ACHN (cell line): ENCODE data around the gene MVD.
"Not testable (repeated sequence)": the region's sequence is repeated elsewhere in the genome, so short reads cannot be mapped to it uniquely, and the experiment has no call there.

Source experiments
- DNase-seq: peaks from one replicate; pipeline ENCODE4 v3.0.0-alpha.2; 2015
- in situ Hi-C: cut with HindIII; loops from 2 replicates; pipeline ENCODE4 v1.10.0; 2017; ENCODE audit warnings: low sequenced_read_pairs, low pct_ligation_motif_present, low pct_unique_long_range_greater_than_20kb

MVD gene

GRCh38 chr16:88618956-88619667 is 43.8 kb downstream of the MVD start:
- no peak for DNase-seq
- in situ Hi-C loops = no loop called here

- in situ Hi-C loops = no loop called here
- DNase-seq = no peak
These were observed 44.5 kb downstream of the MVD start for GRCh38 chr16:88618182-88618955.

- in situ Hi-C loops = no loop called here
- DNase-seq = no peak
These were observed 45.4 kb downstream of the MVD start for GRCh38 chr16:88617268-88618031.

- in situ Hi-C loops = no loop called here
- no peak for DNase-seq
These were observed 46.2 kb downstream of the MVD start for GRCh38 chr16:88616736-88617135.

GRCh38 chr16:88616320-88616719 is 46.6 kb downstream of the MVD start:
- in situ Hi-C loops = no loop called here
- DNase-seq = no peak

GRCh38 chr16:88614818-88615580 is 47.9 kb downstream of the MVD start:
- in situ Hi-C loops = no loop called here
- no peak for DNase-seq

GRCh38 chr16:88613911-88614817 is 48.7 kb downstream of the MVD start:
- DNase-seq = no peak
- in situ Hi-C loops = no loop called here

GRCh38 chr16:88613293-88613692 is 49.6 kb downstream of the MVD start:
- in situ Hi-C loops = no loop called here
- DNase-seq = no peak

- in situ Hi-C loops = no loop called here
- no peak for DNase-seq
These were observed 51.7 kb downstream of the MVD start for GRCh38 chr16:88610909-88611812.

GRCh38 chr16:88610080-88610479 is 52.8 kb downstream of the MVD start:
- in situ Hi-C loops = no loop called here
- DNase-seq = no peak

GRCh38 chr16:88609426-88609825 is 53.5 kb downstream of the MVD start:
- DNase-seq, in situ Hi-C loops: not testable (repeated sequence)

- no peak for DNase-seq
- in situ Hi-C loops = no loop called here
These were observed 54.8 kb downstream of the MVD start for GRCh38 chr16:88608076-88608475.

GRCh38 chr16:88606148-88606757 is 56.6 kb downstream of the MVD start:
- peak; percentile 10 for DNase-seq

GRCh38 chr16:88605186-88606147 is 57.4 kb downstream of the MVD start:
- in situ Hi-C loops = no loop called here
- DNase-seq = no peak

More at GRCh38 chr16:88606148-88606757, 56.6 kb downstream of the MVD start:
- in situ Hi-C loops = no loop called here

GRCh38 chr16:88602091-88602490 is 60.8 kb downstream of the MVD start:
- in situ Hi-C loops = no loop called here
- no peak for DNase-seq
